ACC112 (cell line): ENCODE data around the gene C15orf61.

Source experiments
- H2AFZ ChIP-seq: fragments of 200-600 bp; sonication (generic); one replicate; pipeline ENCODE4 v1.6.0; 2017; ENCODE audit warnings: antibody characterized with exemption, low read length; ENCODE audit not compliant: unreplicated experiment
- H3K27ac ChIP-seq: fragments of 200-600 bp; sonication (generic); 2 replicates; pipeline ENCODE4 v1.5.1; 2014; ENCODE audit warnings: low read depth, mild to moderate bottlenecking, antibody characterized with exemption, low read length, moderate library complexity
- H3K27me3 ChIP-seq: fragments of 200-600 bp; sonication (generic); 2 replicates; pipeline ENCODE4 v1.6.1; 2014; ENCODE audit warnings: mild to moderate bottlenecking, antibody characterized with exemption, low read length, moderate library complexity, mixed read lengths; ENCODE audit not compliant: insufficient read depth
- H3K36me3 ChIP-seq: fragments of 200-600 bp; sonication (generic); 2 replicates; pipeline ENCODE4 v1.6.1; 2016; ENCODE audit warnings: mild to moderate bottlenecking, antibody characterized with exemption, low read length, moderate library complexity, mixed read lengths; ENCODE audit not compliant: insufficient read depth
- H3K4me1 ChIP-seq: fragments of 200-600 bp; sonication (generic); one replicate; pipeline ENCODE4 v1.6.1; 2016; ENCODE audit warnings: low read length, mixed read lengths; ENCODE audit not compliant: insufficient read depth, unreplicated experiment, control insufficient read depth
- H3K4me3 ChIP-seq: fragments of 200-600 bp; sonication (generic); 2 replicates; pipeline ENCODE4 v1.5.1; 2014; ENCODE audit warnings: mild to moderate bottlenecking, low read depth, low read length
- H3K79me2 ChIP-seq: fragments of 200-600 bp; sonication (generic); one replicate; pipeline ENCODE4 v1.6.0; 2016; ENCODE audit warnings: low read length; ENCODE audit not compliant: control insufficient read depth, unreplicated experiment, insufficient read depth

C15orf61 gene

DNA sequence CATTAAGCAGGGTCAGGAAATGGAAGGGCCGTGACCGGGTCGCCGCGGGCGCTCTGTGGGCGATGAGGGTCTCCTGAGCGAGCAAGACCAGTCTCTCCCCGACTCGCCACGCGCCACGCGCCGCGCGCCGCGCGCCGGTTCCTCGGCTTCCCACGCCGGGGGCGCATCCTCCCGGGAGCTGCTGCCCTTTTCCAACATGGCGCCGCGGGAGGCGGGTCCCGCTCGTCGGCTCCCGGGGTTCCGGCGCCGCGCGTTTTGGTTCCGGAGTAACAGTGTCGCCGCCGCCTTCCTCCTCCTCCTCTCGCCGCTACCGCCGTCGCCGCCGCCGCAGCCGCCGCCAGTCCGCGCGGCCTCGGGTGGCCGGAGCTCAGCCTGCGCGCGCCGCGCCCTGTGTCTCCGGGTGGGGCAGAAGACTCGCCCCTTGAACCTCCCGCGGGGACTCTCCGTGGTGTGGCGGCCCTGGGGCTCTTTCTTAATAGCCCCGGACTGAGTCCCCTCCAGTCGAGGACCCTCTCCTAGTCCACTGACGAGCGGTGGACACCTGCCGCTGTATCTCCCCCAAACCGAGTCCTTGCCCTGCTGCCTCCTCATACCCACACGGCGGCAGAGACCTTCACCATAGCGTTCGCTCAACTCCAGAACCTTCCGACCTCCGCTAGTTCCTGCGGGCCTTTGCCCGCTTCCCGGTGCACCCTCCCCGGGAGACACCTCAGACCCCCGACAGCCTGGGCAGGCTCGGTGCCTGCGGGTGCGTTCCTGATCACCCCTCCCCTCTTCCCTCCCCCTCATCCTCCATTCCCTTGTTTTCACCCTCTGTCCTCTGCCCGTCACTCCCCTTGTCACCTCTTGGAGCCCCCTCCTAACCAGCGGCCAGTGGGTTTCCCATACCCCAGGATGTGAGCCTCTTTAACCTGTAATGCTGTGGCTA, 21.8 kb downstream of the C15orf61 start, which contains the start of gene MAP2K5:
Gene MAP2K5 (plus strand): TSS at position 284 of the 928 bp plus-strand sequence. CDS start 633 bp downstream, at position 917.
- Histone ChIP-seq H3K27me3 (no peaks in the 10 kb centered on the region), H3K4me3 (peak within 1 kb of the TSS; percentile 96), H3K27ac (peak within 1 kb of the TSS; percentile 7; the same call in 1 of the 2 replicates), H3K4me1 (peaks cover 18% of the 10 kb centered on the region), H2AFZ (peak within 1 kb of the TSS; percentile 97), H3K79me2 (peaks cover 3% of the 10 kb centered on the region), H3K36me3 (no peaks in the 10 kb centered on the region)

DNA sequence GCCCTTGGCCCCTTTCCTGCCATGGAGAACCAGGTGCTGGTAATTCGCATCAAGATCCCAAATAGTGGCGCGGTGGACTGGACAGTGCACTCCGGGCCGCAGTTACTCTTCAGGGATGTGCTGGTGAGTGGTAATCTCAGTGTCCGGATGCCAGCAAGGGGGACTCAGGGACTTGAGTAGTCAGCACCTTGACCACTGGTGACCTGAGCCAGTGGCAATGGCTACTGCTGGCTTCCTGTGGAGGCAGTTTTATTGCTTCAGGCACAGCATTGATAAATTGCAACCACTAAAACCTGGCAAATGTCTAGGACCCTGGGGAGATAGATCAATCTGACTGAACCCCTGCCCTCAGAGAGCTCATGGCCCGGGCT, 22.4 kb downstream of the C15orf61 start:
- no peak overlapping the region for H3K27ac ChIP-seq
- peaks cover 22% of the 10 kb centered on the region for H3K4me1 ChIP-seq
- H3K79me2 ChIP-seq = peaks cover 3% of the 10 kb centered on the region
- H3K4me3 ChIP-seq = peak overlapping the region; percentile 96
- peak overlapping the region; percentile 97 for H2AFZ ChIP-seq
- no peaks in the 10 kb centered on the region for H3K36me3 ChIP-seq
- no peaks in the 10 kb centered on the region for H3K27me3 ChIP-seq

DNA sequence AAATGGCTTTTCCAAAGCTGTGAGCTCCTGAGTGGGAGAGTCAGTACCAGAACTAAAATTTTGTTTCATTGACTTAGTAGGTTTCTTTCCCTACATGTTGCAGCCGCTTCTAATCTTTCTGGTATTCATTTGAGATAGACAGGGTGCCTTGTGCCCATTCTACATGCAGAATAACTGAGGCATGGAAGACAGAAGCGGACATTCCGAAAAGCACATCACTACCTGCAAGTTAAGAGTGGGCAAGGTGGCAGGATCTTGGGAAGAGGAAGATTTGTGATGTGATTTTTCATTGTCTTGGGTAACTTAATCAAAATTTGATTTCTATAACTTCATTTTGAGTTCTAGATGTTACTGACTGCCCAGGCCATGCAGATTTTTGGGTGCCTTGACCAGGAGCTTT, 23.5 kb downstream of the C15orf61 start:
- Histone ChIP-seq H3K4me1 (peaks cover 21% of the 10 kb centered on the region), H2AFZ (no peak overlapping the region), H3K79me2 (peaks cover 3% of the 10 kb centered on the region), H3K27me3 (no peaks in the 10 kb centered on the region), H3K27ac (no peak overlapping the region), H3K36me3 (no peaks in the 10 kb centered on the region), H3K4me3 (no peak overlapping the region; the same call in 1 of the 2 replicates)

DNA sequence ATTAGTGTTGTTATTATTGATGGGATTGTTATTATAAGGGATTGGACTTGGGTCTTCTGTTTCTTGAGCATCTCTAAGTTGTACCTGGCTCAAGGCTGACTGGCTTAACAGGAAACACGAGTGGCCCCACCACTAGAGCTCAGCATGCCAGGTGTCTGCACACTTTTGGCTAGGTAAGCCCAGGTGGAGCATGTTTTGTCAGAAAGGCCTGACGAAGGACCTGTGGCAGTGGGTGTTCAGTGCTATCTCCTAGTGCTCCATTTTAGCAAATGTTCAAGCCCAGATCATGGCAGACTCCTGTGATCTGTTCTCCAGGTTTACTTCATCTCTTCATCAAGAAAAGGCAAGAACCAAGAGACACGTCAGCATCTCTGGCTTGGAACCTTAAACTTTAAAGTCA, 24.9 kb downstream of the C15orf61 start:
- Histone ChIP-seq H2AFZ (no peak overlapping the region), H3K27ac (no peak overlapping the region), H3K79me2 (peaks cover 3% of the 10 kb centered on the region), H3K4me3 (no peak overlapping the region), H3K36me3 (no peaks in the 10 kb centered on the region), H3K4me1 (peaks cover 14% of the 10 kb centered on the region), H3K27me3 (no peaks in the 10 kb centered on the region)

DNA sequence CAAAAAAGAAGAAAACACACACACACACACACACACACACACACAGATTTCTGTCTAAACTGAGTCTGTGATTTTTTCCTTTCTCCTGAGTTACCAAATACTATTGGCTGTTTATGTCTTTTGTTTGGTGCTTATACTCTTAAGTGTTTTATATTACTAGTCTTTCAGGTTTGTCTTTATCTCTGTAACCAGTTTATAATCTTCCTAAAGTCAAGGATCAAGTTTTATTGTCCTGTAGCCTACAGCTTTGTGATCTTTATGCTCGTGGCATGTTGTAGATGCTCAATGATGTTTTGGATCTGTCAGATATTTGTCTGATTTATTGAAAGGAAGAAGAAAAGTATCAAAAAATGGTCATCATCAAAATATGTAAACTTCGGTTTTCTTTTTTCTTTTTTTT, 26.1 kb downstream of the C15orf61 start:
- no peaks in the 10 kb centered on the region for H3K36me3 ChIP-seq
- H3K27ac ChIP-seq = no peak overlapping the region
- H3K79me2 ChIP-seq = peaks cover 3% of the 10 kb centered on the region
- H3K4me1 ChIP-seq = peaks cover 11% of the 10 kb centered on the region
- H3K4me3 ChIP-seq = no peak overlapping the region
- H3K27me3 ChIP-seq = no peaks in the 10 kb centered on the region
- no peak overlapping the region for H2AFZ ChIP-seq

- H3K4me3 ChIP-seq = no peak overlapping the region
- no peaks in the 10 kb centered on the region for H3K36me3 ChIP-seq
- no peak overlapping the region for H3K27ac ChIP-seq
These were observed 26.9 kb downstream of the C15orf61 start for GRCh38 chr15:67547836-67548235.

GRCh38 chr15:67548236-67548852, 27.4 kb downstream of the C15orf61 start:
- Histone ChIP-seq H3K27me3 (no peaks in the 10 kb centered on the region), H2AFZ (no peak overlapping the region), H3K27ac (no peak overlapping the region), H3K36me3 (no peaks in the 10 kb centered on the region), H3K4me1 (peaks cover 11% of the 10 kb centered on the region), H3K4me3 (no peak overlapping the region), H3K79me2 (peaks cover 3% of the 10 kb centered on the region)

More at GRCh38 chr15:67547836-67548235, 26.9 kb downstream of the C15orf61 start:
- peaks cover 3% of the 10 kb centered on the region for H3K79me2 ChIP-seq
- no peak overlapping the region for H2AFZ ChIP-seq
- no peaks in the 10 kb centered on the region for H3K27me3 ChIP-seq
- peaks cover 11% of the 10 kb centered on the region for H3K4me1 ChIP-seq

GRCh38 chr15:67548862-67549651, 28.1 kb downstream of the C15orf61 start:
- Histone ChIP-seq H3K36me3 (no peaks in the 10 kb centered on the region), H3K27ac (no peak overlapping the region), H3K27me3 (no peaks in the 10 kb centered on the region), H3K4me3 (no peak overlapping the region), H3K79me2 (peaks cover under 1% of the 10 kb centered on the region), H3K4me1 (peaks cover 4% of the 10 kb centered on the region), H2AFZ (no peak overlapping the region)

DNA sequence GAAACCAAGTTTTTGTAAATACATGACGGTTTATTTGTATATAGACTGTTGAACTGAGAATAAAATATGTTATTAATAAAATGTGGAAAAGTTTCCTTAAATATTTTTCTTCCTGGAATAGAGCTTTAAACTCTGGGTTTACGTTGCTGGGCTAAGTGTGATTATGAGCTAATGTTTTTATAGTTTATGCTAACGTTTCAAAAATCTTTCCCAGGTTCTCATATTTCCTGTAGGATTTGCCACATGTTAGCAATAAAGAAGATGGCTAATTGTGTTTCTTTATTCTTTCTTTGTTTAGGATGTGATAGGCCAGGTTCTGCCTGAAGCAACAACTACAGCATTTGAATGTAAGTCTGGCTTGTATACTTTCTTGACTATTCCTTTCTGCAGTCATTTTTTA, 28.8 kb downstream of the C15orf61 start:
- Histone ChIP-seq H3K79me2 (no peaks in the 10 kb centered on the region), H3K36me3 (no peaks in the 10 kb centered on the region), H3K4me1 (peaks cover 4% of the 10 kb centered on the region), H3K27ac (no peak overlapping the region), H2AFZ (no peak overlapping the region), H3K4me3 (no peak overlapping the region), H3K27me3 (no peaks in the 10 kb centered on the region)

DNA sequence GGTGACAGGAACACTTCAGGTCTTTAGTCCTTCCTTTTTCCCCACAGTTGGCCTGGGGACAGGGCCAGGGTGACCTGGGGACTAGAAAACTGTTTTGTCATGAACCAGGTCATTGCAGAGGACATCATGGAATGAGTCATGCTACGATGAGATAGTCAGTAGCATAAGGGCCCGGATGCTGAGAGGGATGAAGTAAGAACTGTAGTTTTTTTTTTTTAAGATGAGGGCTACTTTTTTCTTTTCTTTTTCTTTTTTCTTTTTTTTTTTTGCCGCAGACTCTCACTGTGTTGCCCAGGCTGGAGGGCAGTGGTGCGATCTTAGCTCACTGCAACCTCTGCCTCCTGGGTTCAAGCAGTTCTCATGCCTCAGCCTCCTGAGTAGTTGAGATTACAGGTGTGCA, 29.6 kb downstream of the C15orf61 start:
- Histone ChIP-seq H3K27ac (no peak overlapping the region), H3K36me3 (no peaks in the 10 kb centered on the region), H2AFZ (no peak overlapping the region), H3K4me1 (peaks cover 4% of the 10 kb centered on the region), H3K4me3 (no peak overlapping the region), H3K79me2 (no peaks in the 10 kb centered on the region), H3K27me3 (no peaks in the 10 kb centered on the region)
